ENCODE results near the gene ZNF503.
A peak's percentile ranks its signal among the peaks of the same experiment; 100 is the strongest.

Gene ZNF503

DNA sequence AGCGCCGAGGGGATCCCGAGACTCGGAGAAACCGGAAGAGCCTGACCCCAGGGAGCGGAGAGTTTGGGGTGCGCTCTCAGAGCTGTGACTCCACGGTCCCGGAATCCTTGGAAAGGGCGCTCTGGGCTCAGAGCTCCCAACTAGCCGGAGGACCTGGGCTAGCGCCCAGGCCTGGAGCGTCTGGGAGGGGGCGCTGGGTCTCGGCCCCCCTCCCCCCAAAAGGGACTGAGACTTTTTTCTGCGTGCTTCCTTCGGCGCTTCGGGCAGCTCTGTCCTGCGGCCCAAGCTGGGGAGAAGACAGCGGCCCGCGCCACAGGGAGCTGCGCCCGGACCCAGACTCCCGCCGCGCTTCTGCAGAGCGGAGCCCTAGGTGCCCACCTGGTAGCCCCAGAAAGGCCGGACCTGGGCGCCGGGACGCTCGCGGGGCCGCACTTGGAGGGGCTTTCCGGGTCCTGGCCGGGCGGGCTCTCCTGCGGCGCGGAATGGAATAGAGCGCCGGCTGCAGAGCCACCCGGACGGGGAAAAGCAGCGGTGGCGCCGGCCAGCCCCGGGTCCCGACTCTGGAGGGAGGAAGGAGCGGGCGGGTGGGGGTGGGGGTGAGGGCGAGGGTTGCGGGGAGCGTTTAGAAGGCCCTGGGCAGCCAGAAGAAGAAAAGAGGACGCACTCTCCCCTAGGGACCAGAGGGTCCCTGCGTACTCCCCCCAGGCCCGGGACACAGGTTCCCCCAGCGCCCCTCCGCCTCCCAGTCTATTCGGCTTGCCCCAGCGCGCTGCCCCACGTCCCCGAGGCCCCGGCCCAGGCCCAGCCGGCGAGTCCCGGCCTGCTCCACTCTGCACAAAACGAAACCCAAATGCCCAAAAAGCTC is 4.7 kb downstream of the ZNF503 start:
- no peak overlapping the region for H3K4me3 ChIP-seq
- H3K36me3 ChIP-seq (ENCODE audit: insufficient read depth, low read length): no peaks in the 10 kb centered on the region
- TF ChIP-seq EZH2 (IDR thresholded peaks at IDR 0.05): no peak
- TF ChIP-seq POLR2AphosphoS5 (IDR thresholded peaks at IDR 0.05; ENCODE audit: borderline replicate concordance, low read depth, low read length): no peak
- no peak for TF ChIP-seq FOXP2 (optimal IDR thresholded peaks at IDR 0.05; ENCODE audit: control extremely low read depth, extremely low read length, insufficient read depth)
- H3K27ac ChIP-seq: no peak overlapping the region
- no peak overlapping the region for H3K9ac ChIP-seq (ENCODE audit: insufficient read length)
- no peak for DNase-seq (ENCODE audit: low read depth, low spot score)
- H3K9me3 ChIP-seq (ENCODE audit: low read depth, low read length): no peaks in the 10 kb centered on the region

DNA sequence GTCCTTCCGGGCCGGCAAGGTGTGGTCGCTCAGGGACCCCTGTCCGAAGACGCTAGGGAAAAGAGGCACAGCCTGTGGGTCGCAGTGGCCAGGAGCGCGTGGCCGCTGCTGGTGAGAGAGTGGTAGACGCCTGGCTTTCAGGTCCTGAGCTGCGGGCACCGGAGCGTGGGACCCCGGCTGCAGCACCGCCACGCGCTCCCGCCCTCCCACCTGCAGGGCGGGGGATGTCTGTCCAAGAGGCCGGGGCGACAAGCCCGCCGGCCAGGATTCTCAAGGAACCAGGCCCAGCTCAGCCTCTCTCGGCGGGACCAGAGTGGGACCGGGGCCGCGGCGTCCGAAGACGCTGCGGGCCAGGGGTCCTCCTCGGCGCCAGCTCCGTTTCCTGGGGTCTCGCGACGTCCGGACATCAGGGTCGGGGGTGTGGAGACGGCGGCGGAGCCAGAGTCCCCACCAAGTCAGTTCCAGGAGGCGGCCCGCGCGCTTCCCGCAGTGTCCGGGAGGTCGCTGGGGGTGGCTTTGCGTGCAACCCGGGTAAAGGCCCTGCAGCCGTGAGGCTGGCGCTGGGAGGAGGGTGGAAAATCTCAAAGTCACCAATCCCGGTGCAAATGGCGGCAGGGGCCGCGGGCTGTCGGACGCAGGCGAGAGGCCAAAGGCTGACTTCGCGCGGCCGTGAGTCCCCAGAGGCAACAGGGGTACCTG is 5.5 kb downstream of the ZNF503 start:
- no peak overlapping the region for H3K4me3 ChIP-seq
- no peak for TF ChIP-seq FOXP2 (optimal IDR thresholded peaks at IDR 0.05; ENCODE audit: control extremely low read depth, extremely low read length, insufficient read depth)
- no peak for TF ChIP-seq EZH2 (IDR thresholded peaks at IDR 0.05)
- no peak for TF ChIP-seq POLR2AphosphoS5 (IDR thresholded peaks at IDR 0.05; ENCODE audit: borderline replicate concordance, low read depth, low read length)
- H3K27ac ChIP-seq: no peak overlapping the region
- no peak for DNase-seq (ENCODE audit: low read depth, low spot score)
- H3K9me3 ChIP-seq (ENCODE audit: low read depth, low read length): no peaks in the 10 kb centered on the region
- H3K9ac ChIP-seq (ENCODE audit: insufficient read length): no peak overlapping the region
- H3K36me3 ChIP-seq (ENCODE audit: insufficient read depth, low read length): no peaks in the 10 kb centered on the region

DNA sequence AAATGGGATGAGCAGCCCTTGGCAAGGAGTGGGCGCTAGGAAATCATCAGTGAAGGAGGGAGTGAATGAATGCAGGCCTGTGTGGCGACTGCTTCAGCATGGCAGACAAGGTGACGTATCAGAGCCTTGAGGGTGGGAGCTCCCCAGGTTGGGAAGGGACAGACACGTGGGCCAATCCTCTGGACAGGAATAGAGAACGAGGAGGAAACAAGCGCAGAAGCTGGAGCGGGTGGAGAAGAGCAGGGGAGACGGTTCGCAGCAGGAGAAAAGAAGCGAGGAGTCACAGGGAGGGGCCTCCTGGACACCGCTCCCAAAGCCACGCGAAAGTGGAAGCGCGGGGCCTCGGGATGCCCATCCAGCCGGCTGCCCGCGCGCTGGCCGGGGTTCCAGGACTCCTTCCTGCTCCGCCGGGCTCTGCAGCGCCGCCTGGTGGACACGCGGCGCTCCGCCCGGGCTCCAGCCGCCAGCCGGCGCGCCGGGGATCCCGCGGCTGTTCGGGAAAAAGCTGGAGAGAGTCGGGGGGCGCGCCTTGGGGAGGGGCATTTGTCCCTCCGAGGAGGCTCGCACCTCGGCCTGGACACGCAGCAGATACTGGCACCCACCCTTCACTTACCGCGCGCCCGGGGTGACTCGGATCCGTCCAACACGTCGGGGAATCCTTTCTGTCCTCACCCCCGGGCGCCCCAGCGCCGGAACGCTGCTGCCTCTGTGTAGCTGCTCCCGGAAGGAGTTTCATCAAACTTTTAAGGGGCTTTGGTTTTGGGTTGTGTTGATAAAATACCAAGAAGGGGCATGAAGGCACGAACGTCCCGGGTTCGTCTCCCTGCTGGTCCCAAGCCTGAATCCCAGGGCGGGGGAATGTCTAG is 6.3 kb downstream of the ZNF503 start:
- DNase-seq (ENCODE audit: low read depth, low spot score): no peak
- TF ChIP-seq EZH2 (IDR thresholded peaks at IDR 0.05): no peak
- Histone ChIP-seq H3K9me3 (ENCODE audit: low read depth, low read length) (no peaks in the 10 kb centered on the region), H3K27ac (no peak overlapping the region), H3K4me3 (0 out of 2 replicates have a peak overlapping the region, but pooled peaks have one; percentile 18), H3K36me3 (ENCODE audit: insufficient read depth, low read length) (no peaks in the 10 kb centered on the region), H3K9ac (ENCODE audit: insufficient read length) (no peak overlapping the region)

DNA sequence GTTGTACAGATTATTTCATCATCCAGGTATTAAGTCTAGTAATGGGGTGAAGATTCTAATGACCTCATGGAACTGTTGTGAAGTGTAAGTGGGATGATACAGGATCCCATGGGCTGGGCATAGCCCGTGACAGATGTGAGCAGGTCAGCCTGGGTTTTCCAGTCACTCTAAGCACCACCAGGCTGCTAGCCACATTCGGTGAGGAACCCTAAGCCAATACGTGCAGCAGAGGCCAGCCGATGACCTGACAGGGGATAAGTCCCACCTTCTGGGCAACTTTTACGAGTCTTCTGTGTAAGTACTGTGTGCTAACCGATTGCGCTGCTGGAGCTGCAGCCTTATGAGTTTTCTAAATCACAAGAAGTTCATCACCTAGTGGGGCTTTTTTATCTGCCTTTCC is 7.3 kb downstream of the ZNF503 start:
- Histone ChIP-seq H3K36me3 (ENCODE audit: insufficient read depth, low read length) (no peaks in the 10 kb centered on the region), H3K9me3 (ENCODE audit: low read depth, low read length) (no peaks in the 10 kb centered on the region), H3K9ac (ENCODE audit: insufficient read length) (no peak overlapping the region), H3K4me3 (no peak overlapping the region), H3K27ac (no peak overlapping the region)
- TF ChIP-seq FOXP2 (optimal IDR thresholded peaks at IDR 0.05; ENCODE audit: control extremely low read depth, extremely low read length, insufficient read depth) (no peak), EZH2 (IDR thresholded peaks at IDR 0.05) (no peak), POLR2AphosphoS5 (IDR thresholded peaks at IDR 0.05; ENCODE audit: borderline replicate concordance, low read depth, low read length) (no peak)
- no peak for DNase-seq (ENCODE audit: low read depth, low spot score)

DNA sequence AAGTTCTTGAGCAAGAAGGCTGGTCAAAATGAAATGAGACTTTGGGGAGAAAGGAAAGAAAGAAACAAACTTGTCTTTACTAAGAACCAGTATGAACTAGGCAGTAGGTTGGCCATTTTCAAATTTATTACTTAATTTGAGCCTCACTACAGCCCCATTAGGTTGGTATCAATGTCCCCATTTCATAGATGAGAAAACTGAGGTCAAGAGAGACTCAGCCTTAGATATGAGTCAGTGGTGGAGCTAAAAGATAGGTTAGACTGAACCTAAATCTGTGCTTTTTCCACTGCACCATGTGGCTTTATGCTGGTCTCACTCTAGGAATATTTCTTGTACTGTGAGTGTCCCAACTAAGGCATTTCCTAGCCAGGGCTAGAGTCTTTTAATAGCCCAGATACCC is 8.8 kb downstream of the ZNF503 start:
- Histone ChIP-seq H3K9ac (ENCODE audit: insufficient read length) (no peak overlapping the region), H3K9me3 (ENCODE audit: low read depth, low read length) (no peaks in the 10 kb centered on the region), H3K27ac (no peak overlapping the region), H3K4me3 (no peak overlapping the region), H3K36me3 (ENCODE audit: insufficient read depth, low read length) (no peaks in the 10 kb centered on the region)
- TF ChIP-seq POLR2AphosphoS5 (IDR thresholded peaks at IDR 0.05; ENCODE audit: borderline replicate concordance, low read depth, low read length): no peak
- TF ChIP-seq FOXP2 (optimal IDR thresholded peaks at IDR 0.05; ENCODE audit: control extremely low read depth, extremely low read length, insufficient read depth): no peak
- TF ChIP-seq EZH2 (IDR thresholded peaks at IDR 0.05): no peak
- no peak for DNase-seq (ENCODE audit: low read depth, low spot score)

DNA sequence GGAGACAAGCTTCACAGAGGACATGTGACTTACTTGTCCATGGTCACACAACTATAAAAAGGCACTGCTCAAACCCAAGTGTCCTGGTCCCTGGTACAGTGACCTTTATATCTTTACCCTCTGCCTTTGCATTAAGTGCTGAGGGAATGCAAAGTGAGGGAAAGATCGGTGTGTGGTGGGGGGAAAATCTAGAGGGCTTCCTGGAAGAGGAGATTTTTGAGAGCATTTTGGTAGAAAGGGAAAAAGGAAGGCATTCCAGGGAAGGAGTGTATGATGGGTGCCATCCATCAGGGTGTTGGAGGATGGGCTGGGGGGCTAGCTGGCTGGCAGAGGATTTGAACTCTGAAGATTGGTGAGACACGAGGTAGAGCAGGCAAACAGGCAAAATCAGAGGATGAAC is 9.3 kb downstream of the ZNF503 start:
- DNase-seq (ENCODE audit: low read depth, low spot score): no peak
- Histone ChIP-seq H3K9me3 (ENCODE audit: low read depth, low read length) (no peaks in the 10 kb centered on the region), H3K36me3 (ENCODE audit: insufficient read depth, low read length) (no peaks in the 10 kb centered on the region), H3K27ac (no peak overlapping the region), H3K4me3 (no peak overlapping the region), H3K9ac (ENCODE audit: insufficient read length) (no peak overlapping the region)
- TF ChIP-seq EZH2 (IDR thresholded peaks at IDR 0.05) (no peak), POLR2AphosphoS5 (IDR thresholded peaks at IDR 0.05; ENCODE audit: borderline replicate concordance, low read depth, low read length) (no peak), FOXP2 (optimal IDR thresholded peaks at IDR 0.05; ENCODE audit: control extremely low read depth, extremely low read length, insufficient read depth) (no peak)

DNA sequence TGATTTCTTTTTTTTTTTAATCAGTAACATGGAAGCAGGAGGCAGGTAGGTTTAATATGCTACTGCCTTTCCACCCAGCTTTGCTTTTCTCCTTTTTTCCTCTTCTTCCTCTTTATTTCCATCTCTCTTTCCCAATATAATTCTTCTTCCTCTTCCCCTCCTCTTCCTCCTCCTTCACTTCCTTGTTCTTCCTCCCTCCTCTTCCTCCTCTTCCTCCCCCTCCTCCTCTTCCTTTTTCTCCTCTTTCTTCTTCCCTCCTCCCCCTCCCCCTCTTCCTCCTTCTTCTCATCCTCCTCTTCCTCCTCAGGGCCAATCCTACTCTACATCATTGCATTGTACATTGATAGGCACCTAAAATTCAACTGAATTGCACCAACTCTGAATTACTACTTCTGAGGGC is 11.4 kb downstream of the ZNF503 start:
- no peak overlapping the region for H3K9ac ChIP-seq (ENCODE audit: insufficient read length)
- DNase-seq (ENCODE audit: low read depth, low spot score): no peak
- H3K4me3 ChIP-seq: no peak overlapping the region
- no peaks in the 10 kb centered on the region for H3K9me3 ChIP-seq (ENCODE audit: low read depth, low read length)
- TF ChIP-seq EZH2 (IDR thresholded peaks at IDR 0.05) (no peak), POLR2AphosphoS5 (IDR thresholded peaks at IDR 0.05; ENCODE audit: borderline replicate concordance, low read depth, low read length) (no peak), FOXP2 (optimal IDR thresholded peaks at IDR 0.05; ENCODE audit: control extremely low read depth, extremely low read length, insufficient read depth) (no peak)
- H3K36me3 ChIP-seq (ENCODE audit: insufficient read depth, low read length): no peaks in the 10 kb centered on the region
- H3K27ac ChIP-seq: no peak overlapping the region

DNA sequence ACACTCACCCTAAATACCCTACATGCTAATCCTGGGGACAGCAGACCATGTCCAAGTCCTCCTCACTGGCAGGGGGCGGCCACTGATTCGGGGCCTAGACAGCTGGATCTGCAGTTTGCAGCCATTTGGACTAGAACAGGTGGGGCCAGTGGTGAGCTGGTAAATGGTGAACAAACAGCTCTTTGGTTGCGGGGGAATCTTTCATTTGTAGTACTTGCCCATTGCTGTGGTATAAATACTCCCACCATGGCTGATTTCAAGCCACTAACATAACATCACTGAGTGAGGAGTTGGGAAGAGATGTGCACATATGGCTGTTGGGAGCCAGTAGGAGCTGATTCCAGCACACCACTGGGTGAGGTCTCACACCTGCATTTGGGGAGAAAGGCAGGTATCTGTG is 13.5 kb downstream of the ZNF503 start:
- Histone ChIP-seq H3K9ac (ENCODE audit: insufficient read length) (no peak overlapping the region), H3K9me3 (ENCODE audit: low read depth, low read length) (no peaks in the 10 kb centered on the region), H3K27ac (no peak overlapping the region), H3K36me3 (ENCODE audit: insufficient read depth, low read length) (no peaks in the 10 kb centered on the region), H3K4me3 (no peak overlapping the region)
- no peak for TF ChIP-seq FOXP2 (optimal IDR thresholded peaks at IDR 0.05; ENCODE audit: control extremely low read depth, extremely low read length, insufficient read depth)
- no peak for TF ChIP-seq EZH2 (IDR thresholded peaks at IDR 0.05)
- TF ChIP-seq POLR2AphosphoS5 (IDR thresholded peaks at IDR 0.05; ENCODE audit: borderline replicate concordance, low read depth, low read length): no peak
- no peak for DNase-seq (ENCODE audit: low read depth, low spot score)
